Measurements from ENCODE around the gene DAPK2. TPM values are rescaled to one million over a fixed set of nuclear protein-coding genes. Genes with fewer than 3 reads are reported as not detected.

The DAPK2 gene
- polyA plus RNA-seq, 2 of the 4 experiments (the other 2 are of a cell fraction): 3.1 to 4.8 TPM

GRCh38 chr15:64008177-64008576 lies 38.1 kb downstream of the DAPK2 start (continued):
- no peak for TF ChIP-seq HMGXB4 (CRISPR knock-in tag; IDR thresholded peaks at IDR 0.05; ENCODE audit: borderline replicate concordance)
- TF ChIP-seq GATA3 (IDR thresholded peaks at IDR 0.05; ENCODE audit: borderline replicate concordance): no peak

GRCh38 chr15:64006642-64007041 lies 39.6 kb downstream of the DAPK2 start:
- no peak for DNase-seq (ENCODE audit: low read depth in 1 of 2, low spot score in 1 of 2)
- no peak overlapping the region for H3K4me3 ChIP-seq
- CTCF ChIA-PET: interaction anchor here (0.6 to 4.2 kb wide), 5 partner anchors 39 to 277 kb away, joined by 3 to 26 read pairs (median 5); partner anchors contain the start of gene DAPK2
- POLR2A ChIA-PET: no interaction called here
- no peak overlapping the region for H3K27ac ChIP-seq
- peaks cover 34% of the 10 kb centered on the region for H3K4me1 ChIP-seq
- H3K4me2 ChIP-seq: no peak overlapping the region
- ATAC-seq: no peak
- no peaks in the 10 kb centered on the region for H3K9me3 ChIP-seq
- WGBS (ENCODE audit: missing lambda C conversion rate): 80% methylated on average over 3 of the region's 3 CpGs
- FAIRE-seq: no peak
- TF ChIP-seq, protein P1, sequence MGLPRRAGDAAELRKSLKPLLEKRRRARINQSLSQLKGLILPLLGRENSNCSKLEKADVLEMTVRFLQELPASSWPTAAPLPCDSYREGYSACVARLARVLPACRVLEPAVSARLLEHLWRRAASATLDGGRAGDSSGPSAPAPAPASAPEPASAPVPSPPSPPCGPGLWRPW (IDR thresholded peaks at IDR 0.05): no peak
- TF ChIP-seq BCL3 (IDR thresholded peaks at IDR 0.05): no peak
- TF ChIP-seq CHD4 (IDR thresholded peaks at IDR 0.05; ENCODE audit: borderline replicate concordance): no peak
- TF ChIP-seq HOXB5 (CRISPR knock-in tag; IDR thresholded peaks at IDR 0.05): no peak
- no peak for TF ChIP-seq KDM5A (IDR thresholded peaks at IDR 0.05)
- TF ChIP-seq MYC (IDR thresholded peaks at IDR 0.05; ENCODE audit: borderline replicate concordance, low read length): no peak
- no peak for TF ChIP-seq GATA3 (IDR thresholded peaks at IDR 0.05; ENCODE audit: borderline replicate concordance)
- no peak for TF ChIP-seq E2F6 (IDR thresholded peaks at IDR 0.05; ENCODE audit: borderline replicate concordance, low read depth)
- no peak for TF ChIP-seq ZSCAN20 (CRISPR knock-in tag; IDR thresholded peaks at IDR 0.05)
- no peak for TF ChIP-seq MAZ (IDR thresholded peaks at IDR 0.05; ENCODE audit: borderline replicate concordance, low read depth, low read length)
- TF ChIP-seq REST (IDR thresholded peaks at IDR 0.05): no peak
- no peak for TF ChIP-seq JUN (IDR thresholded peaks at IDR 0.05)
- TF ChIP-seq, protein P2, sequence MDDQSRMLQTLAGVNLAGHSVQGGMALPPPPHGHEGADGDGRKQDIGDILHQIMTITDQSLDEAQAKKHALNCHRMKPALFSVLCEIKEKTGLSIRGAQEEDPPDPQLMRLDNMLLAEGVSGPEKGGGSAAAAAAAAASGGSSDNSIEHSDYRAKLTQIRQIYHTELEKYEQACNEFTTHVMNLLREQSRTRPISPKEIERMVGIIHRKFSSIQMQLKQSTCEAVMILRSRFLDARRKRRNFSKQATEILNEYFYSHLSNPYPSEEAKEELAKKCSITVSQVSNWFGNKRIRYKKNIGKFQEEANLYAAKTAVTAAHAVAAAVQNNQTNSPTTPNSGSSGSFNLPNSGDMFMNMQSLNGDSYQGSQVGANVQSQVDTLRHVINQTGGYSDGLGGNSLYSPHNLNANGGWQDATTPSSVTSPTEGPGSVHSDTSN (IDR thresholded peaks at IDR 0.05): no peak
- no peak for TF ChIP-seq NFE2L2 (conservative IDR thresholded peaks at IDR 0.05; ENCODE audit: low read length)
- no peak for TF ChIP-seq BHLHE40 (IDR thresholded peaks at IDR 0.05; ENCODE audit: low read depth, low read length)
- TF ChIP-seq ZC3H11A (IDR thresholded peaks at IDR 0.05): no peak
- TF ChIP-seq MAX (IDR thresholded peaks at IDR 0.05): no peak
- no peak for TF ChIP-seq CTCF (IDR thresholded peaks at IDR 0.05)
- TF ChIP-seq FOSL2 (IDR thresholded peaks at IDR 0.05): no peak
- no peak for TF ChIP-seq FOSL2 (CRISPR knock-in tag; IDR thresholded peaks at IDR 0.05)
- no peak for TF ChIP-seq RARB (CRISPR knock-in tag; IDR thresholded peaks at IDR 0.05)

Data from A549 (cell line).